Thymus (tissue), 11 donors: Measurements from ENCODE around the gene PWWP2B. TPM values are rescaled to one million over a fixed set of nuclear protein-coding genes. Genes with fewer than 3 reads are reported as not detected.

Source experiments
- DNase-seq, 9 donors: peaks; one replicate each; pipeline ENCODE4 v3.0.0-alpha.2; 2013; ENCODE audit warnings: low spot score in 9 of 9, low read depth in 6 of 9, missing footprints in 1 of 9
- H3K27ac ChIP-seq, 2 donors: one replicate each; pipeline ENCODE4 v1.5.1; 2013; ENCODE audit warnings: control low read depth in 1 of 2, low read depth in 1 of 2, low read length in 1 of 2, mild to moderate bottlenecking in 1 of 2, moderate library complexity in 1 of 2
- H3K27me3 ChIP-seq, 2 donors: one replicate each; pipeline ENCODE4 v1.5.1; 2013; ENCODE audit warnings: low read length in 1 of 2; ENCODE audit not compliant: control insufficient read depth in 2 of 2, insufficient read depth in 1 of 2
- H3K36me3 ChIP-seq, 2 donors: one replicate each; pipeline ENCODE4 v1.5.1; 2013; ENCODE audit warnings: low read length in 1 of 2, mild to moderate bottlenecking in 1 of 2, moderate library complexity in 1 of 2; ENCODE audit not compliant: control insufficient read depth in 2 of 2, insufficient read depth in 2 of 2
- H3K4me1 ChIP-seq, 2 donors: one replicate each; pipeline ENCODE4 v1.5.1; 2013; ENCODE audit warnings: low read length in 2 of 2; ENCODE audit not compliant: control insufficient read depth in 2 of 2, insufficient read depth in 2 of 2
- H3K4me3 ChIP-seq, 2 donors: one replicate each; pipeline ENCODE4 v1.5.1; 2013; ENCODE audit warnings: low read length in 2 of 2, control low read depth in 1 of 2, mild to moderate bottlenecking in 1 of 2
- H3K9me3 ChIP-seq, 2 donors: one replicate each; pipeline ENCODE4 v1.5.1; 2013; ENCODE audit warnings: low read length in 1 of 2, mild to moderate bottlenecking in 1 of 2; ENCODE audit not compliant: control insufficient read depth in 2 of 2, insufficient read depth in 1 of 2
- WGBS: extraction: QIAGEN DNeasy Blood & Tissue Kit; methylation state at CpG from one replicate; pipeline ENCODE4 v1.1.7; 2013; 5-methylcytosine and 5-hydroxymethylcytosine counted together
- polyA plus RNA-seq: library from polyadenylated mRNA; stranded (reverse); fragments of 200-250 nt; gene quantifications from one replicate; pipeline ENCODE4 v1.2.3, GENCODE V29; 2013
- total RNA-seq: library from RNA; stranded (reverse); fragments of 120-200 nt; gene quantifications from one replicate; pipeline ENCODE4 v1.2.4, GENCODE V29; 2013
- donor health status: healthy.

The PWWP2B gene
- total and polyA plus RNA-seq, 2 donors, result 5.1 to 9.8 TPM

DNA sequence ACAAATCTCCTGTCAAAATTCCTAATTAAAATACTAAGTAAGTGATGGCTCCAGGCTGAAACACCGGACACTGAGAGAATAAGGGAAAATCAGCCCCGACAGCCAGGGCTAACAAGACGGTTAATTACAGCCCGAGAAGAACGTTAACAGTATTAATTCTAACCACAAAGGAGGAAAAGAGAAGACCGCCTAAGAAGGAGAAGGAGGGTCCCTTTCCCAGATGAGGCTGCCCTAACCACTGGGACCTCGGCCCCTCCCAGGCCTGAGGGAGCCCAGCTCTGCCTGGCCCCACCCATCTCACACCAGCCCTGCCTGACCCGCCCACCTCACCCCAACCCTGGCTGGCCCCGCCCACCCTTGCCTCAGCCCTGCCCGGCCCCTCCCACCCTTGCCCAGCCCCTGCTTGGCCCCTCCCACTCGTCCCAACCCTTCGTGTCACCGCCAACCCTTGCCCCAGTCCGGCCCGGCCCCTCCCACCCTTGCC, 51.3 kb downstream of the PWWP2B start:
- Histone ChIP-seq H3K27me3 (no peaks in the 10 kb centered on the region), H3K9me3 (no peaks in the 10 kb centered on the region), H3K36me3 (no peaks in the 10 kb centered on the region), H3K4me1 (peaks cover 32 to 80% of the 10 kb centered on the region in 2 donors), H3K4me3 (no peak overlapping the region), H3K27ac (peak overlapping the region; percentile 82 to 94)
- WGBS, result 24% methylated on average over 15 of the region's 15 CpGs
- DNase-seq, result no peak

- Histone ChIP-seq H3K36me3 (no peaks in the 10 kb centered on the region), H3K4me3 (no peak overlapping the region), H3K27me3 (peaks cover 0 to under 1% of the 10 kb centered on the region in 2 donors), H3K27ac (no peak overlapping the region), H3K9me3 (no peaks in the 10 kb centered on the region), H3K4me1 (peaks cover 33 to 76% of the 10 kb centered on the region in 2 donors)
- 69% methylated on average over 22 of the region's 22 CpGs for WGBS
- DNase-seq, result no peak
Observed at GRCh38 chr10:132449051-132449810, 52.2 kb downstream of the PWWP2B start.

- H3K4me1 ChIP-seq, result peaks cover 31 to 70% of the 10 kb centered on the region in 2 donors
- WGBS, result 82% methylated on average over 11 of the region's 11 CpGs
- no peaks in the 10 kb centered on the region for H3K36me3 ChIP-seq
- H3K4me3 ChIP-seq, result no peak overlapping the region
- H3K27me3 ChIP-seq, result peaks cover 0 to 2% of the 10 kb centered on the region in 2 donors
- no peak overlapping the region for H3K27ac ChIP-seq
- no peak for DNase-seq
- H3K9me3 ChIP-seq, result no peaks in the 10 kb centered on the region
Observed at GRCh38 chr10:132449811-132450181, 52.8 kb downstream of the PWWP2B start.

- H3K27ac ChIP-seq, result peak overlapping the region in 1 of 2 donors; percentile 11
- no peaks in the 10 kb centered on the region for H3K36me3 ChIP-seq
- no peak for DNase-seq
- H3K27me3 ChIP-seq, result peaks cover 0 to 4% of the 10 kb centered on the region in 2 donors
- no peaks in the 10 kb centered on the region for H3K9me3 ChIP-seq
- WGBS, result 94% methylated on average over 9 of the region's 9 CpGs
- H3K4me3 ChIP-seq, result no peak overlapping the region
- H3K4me1 ChIP-seq, result peaks cover 31 to 63% of the 10 kb centered on the region in 2 donors
Observed at GRCh38 chr10:132450466-132450824, 53.4 kb downstream of the PWWP2B start.

DNA sequence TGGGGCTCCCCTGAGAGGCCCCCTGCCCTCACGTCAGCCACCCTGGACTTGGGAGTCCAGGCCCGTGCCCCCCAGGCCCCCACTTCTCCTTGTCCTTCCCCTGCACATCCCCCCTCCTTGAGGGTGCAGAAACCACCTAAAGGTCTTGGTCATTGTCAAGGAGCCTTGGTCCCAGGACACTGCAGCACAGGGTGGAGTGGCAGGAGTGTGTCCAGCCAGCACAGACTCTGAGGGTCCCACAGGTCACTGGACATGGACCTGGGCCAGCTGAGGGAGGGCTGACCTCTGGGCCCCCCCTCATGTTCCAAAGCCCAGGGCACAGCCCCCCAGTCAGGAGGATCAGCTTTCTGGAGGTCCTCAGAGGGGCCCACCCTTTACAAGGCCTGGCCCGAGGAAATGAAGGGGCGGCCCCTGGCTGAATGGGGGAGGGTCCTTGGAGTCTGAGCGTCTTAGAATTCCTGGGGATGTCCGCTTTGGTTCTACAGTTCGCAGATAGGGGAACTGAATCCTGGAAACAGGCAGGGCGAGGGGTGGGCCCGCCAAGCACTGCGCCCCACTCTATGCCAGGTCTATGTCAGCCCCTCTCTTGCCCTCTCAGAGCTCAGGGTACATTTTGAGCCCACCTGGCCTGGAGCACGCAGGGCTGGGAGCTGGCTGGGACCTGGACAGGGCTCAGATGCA, 54.0 kb downstream of the PWWP2B start:
- peaks cover 31 to 58% of the 10 kb centered on the region in 2 donors for H3K4me1 ChIP-seq
- no peak for DNase-seq
- H3K27ac ChIP-seq, result peak overlapping the region; percentile 3 to 50

DNA sequence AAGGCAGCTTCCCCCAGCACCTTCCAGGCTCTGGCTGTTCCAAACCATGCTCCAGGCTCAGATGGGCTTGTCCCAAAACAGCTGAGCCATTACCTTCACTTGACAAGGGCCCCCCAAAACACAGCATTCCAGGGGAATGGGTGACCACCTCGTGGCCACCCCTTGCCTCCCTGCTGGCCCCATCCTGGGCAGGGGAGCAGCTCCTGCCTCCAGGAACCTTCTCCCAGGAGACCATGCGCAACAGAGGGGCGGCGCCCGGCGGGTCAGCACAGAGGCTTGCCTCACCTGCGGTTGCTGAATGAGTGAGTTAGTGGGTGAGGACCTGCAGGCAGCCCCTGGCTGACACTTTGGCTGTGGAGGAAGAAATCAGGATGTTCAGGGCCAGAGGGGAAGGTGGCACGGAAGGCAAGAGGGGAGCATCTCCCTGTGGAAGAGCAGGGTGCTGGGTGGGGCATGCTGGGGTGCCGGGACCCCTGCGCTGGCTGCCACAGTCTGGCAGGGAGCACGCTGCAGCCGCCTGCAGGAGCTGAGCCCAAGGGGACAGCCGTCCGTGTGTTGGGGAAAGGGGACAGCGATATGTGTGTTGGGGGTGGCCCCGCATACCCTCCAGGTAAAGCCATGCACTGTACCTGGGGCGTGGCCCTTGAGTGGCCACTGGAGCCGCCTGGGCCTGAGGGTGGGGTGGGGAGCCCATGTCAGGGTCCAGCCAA, 54.7 kb downstream of the PWWP2B start:
- Histone ChIP-seq H3K27ac (peak overlapping the region in 1 of 2 donors; percentile 50), H3K27me3 (peaks cover 0 to 4% of the 10 kb centered on the region in 2 donors), H3K4me3 (no peak overlapping the region), H3K36me3 (no peaks in the 10 kb centered on the region), H3K9me3 (no peaks in the 10 kb centered on the region), H3K4me1 (peaks cover 26 to 51% of the 10 kb centered on the region in 2 donors)
- no peak for DNase-seq
- 95% methylated on average over 18 of the region's 18 CpGs for WGBS

More for the DNA sequence above, 54.0 kb downstream of the PWWP2B start:
- 95% methylated on average over 11 of the region's 11 CpGs for WGBS
- H3K27me3 ChIP-seq, result peaks cover 0 to 4% of the 10 kb centered on the region in 2 donors
- H3K4me3 ChIP-seq, result no peak overlapping the region
- H3K36me3 ChIP-seq, result no peaks in the 10 kb centered on the region
- H3K9me3 ChIP-seq, result no peaks in the 10 kb centered on the region

DNA sequence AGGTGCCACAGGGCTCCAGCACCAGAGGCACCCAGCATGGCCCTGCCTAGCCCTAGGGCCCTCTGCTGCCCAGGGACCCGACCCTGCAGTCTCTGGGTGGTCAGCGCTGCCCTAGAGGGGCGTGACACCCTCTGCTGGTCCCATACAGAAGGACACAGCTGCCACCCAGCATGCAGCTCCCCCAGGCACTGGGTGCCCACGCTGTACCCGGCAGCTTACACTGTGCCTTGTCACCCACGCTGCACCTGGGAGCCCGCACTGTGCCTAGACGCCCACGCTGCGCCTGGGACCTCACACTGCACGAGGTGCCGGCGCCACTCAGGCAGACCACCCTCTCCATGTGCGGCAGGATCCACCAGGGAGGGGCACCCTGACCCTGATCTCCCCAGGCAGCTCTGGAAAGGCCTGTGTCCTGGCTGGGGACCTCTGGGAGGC, 55.2 kb downstream of the PWWP2B start:
- Histone ChIP-seq H3K27ac (peak overlapping the region; percentile 53 to 70), H3K36me3 (no peaks in the 10 kb centered on the region), H3K9me3 (no peaks in the 10 kb centered on the region), H3K27me3 (peaks cover 0 to 4% of the 10 kb centered on the region in 2 donors), H3K4me1 (peaks cover 20 to 48% of the 10 kb centered on the region in 2 donors), H3K4me3 (no peak overlapping the region)
- 71% methylated on average over 14 of the region's 14 CpGs for WGBS
- DNase-seq, result no peak

DNA sequence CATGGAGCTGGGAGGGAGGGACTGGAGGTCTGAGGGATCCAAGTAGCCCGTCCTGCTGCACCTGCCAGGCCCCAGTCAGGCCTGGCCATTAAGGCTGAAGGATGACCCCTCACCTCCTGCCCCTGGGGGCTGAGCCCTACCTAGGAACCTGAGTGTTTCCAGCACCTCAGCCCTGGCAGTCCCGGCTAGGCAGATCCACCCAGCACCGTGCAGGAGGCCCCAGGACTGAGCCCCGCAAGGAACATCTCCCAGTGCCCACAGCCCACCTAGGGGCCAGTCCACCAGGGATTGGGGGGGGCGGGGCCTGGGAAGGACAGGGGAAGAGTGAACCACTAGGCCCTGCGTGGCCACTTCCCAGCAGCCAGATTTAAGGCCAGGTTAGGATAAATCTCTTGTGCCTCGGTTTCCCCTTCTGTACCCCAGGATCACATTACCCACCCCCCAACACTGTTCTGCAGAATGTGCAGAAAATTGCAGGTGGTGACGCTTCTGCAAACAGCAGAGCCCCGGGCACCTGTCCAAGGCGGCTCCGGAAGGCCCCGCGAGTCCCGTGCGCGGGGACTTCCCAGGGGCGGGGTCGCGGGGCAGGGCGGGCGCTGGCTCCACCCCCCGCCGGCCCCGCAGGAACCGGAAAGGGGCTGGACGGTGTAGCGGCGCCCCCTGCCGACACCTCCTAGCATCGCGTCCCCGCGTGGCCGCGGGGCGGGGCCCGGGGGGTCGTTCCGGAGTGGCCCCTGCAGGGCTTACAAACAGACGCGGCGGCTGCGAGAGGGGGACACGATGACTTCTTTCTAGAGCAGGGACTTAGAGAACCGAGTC, 55.9 kb downstream of the PWWP2B start:
- peaks cover 0 to 4% of the 10 kb centered on the region in 2 donors for H3K27me3 ChIP-seq
- WGBS, result 10% methylated on average over 45 of the region's 45 CpGs
- H3K9me3 ChIP-seq, result no peaks in the 10 kb centered on the region
- peak; percentile 33 to 89 (median 75) for DNase-seq
- H3K4me3 ChIP-seq, result peak overlapping the region in 1 of 2 donors; percentile 21
- H3K36me3 ChIP-seq, result no peaks in the 10 kb centered on the region
- peaks cover 14 to 42% of the 10 kb centered on the region in 2 donors for H3K4me1 ChIP-seq
- peak overlapping the region; percentile 70 to 76 for H3K27ac ChIP-seq
